KBM-7 (cell line): ENCODE results near the gene BARX2.

Experiments
- DNase-seq: peaks from one replicate; pipeline ENCODE4 v3.0.0-alpha.2; 2015
- in situ Hi-C: fragments of 300-500 bp; cut with MboI; formaldehyde crosslinking; loops from 2 replicates; pipeline ENCODE4 v1.14.3; 2020; ENCODE audit warnings: low sequenced_read_pairs, low pct_unique_long_range_greater_than_20kb, mixed read lengths

Gene BARX2

GRCh38 chr11:129391360-129391759, 15.7 kb downstream of the BARX2 start:
- DNase-seq = no peak
- in situ Hi-C loops = loop anchor here (25.0 kb wide), 1 partner anchor 346 kb away; no protein-coding TSS in a partner anchor

- in situ Hi-C loops = loop anchor here (25.0 kb wide), 1 partner anchor 345 kb away; no protein-coding TSS in a partner anchor
- DNase-seq = no peak
Measured at GRCh38 chr11:129391821-129392220, 16.2 kb downstream of the BARX2 start.

GRCh38 chr11:129392995-129393394, 17.3 kb downstream of the BARX2 start:
- DNase-seq = no peak
- in situ Hi-C loops = loop anchor here (25.0 kb wide), 1 partner anchor 344 kb away; no protein-coding TSS in a partner anchor

- DNase-seq = no peak
- in situ Hi-C loops = loop anchor here (25.0 kb wide), 1 partner anchor 343 kb away; no protein-coding TSS in a partner anchor
Measured at GRCh38 chr11:129394709-129395108, 19.1 kb downstream of the BARX2 start.

GRCh38 chr11:129395432-129395831, 19.8 kb downstream of the BARX2 start:
- in situ Hi-C loops = loop anchor here (25.0 kb wide), 1 partner anchor 342 kb away; no protein-coding TSS in a partner anchor

GRCh38 chr11:129395883-129396282, 20.2 kb downstream of the BARX2 start:
- DNase-seq = no peak
- in situ Hi-C loops = loop anchor here (25.0 kb wide), 1 partner anchor 341 kb away; no protein-coding TSS in a partner anchor

More at GRCh38 chr11:129395432-129395831, 19.8 kb downstream of the BARX2 start:
- DNase-seq = no peak

GRCh38 chr11:129396454-129396853, 20.8 kb downstream of the BARX2 start:
- in situ Hi-C loops = loop anchor here (25.0 kb wide), 1 partner anchor 341 kb away; no protein-coding TSS in a partner anchor

GRCh38 chr11:129402206-129403171, 26.8 kb downstream of the BARX2 start:
- in situ Hi-C loops = no loop called here
- DNase-seq = no peak

More at GRCh38 chr11:129396454-129396853, 20.8 kb downstream of the BARX2 start:
- DNase-seq = no peak

GRCh38 chr11:129404731-129405130, 29.1 kb downstream of the BARX2 start:
- in situ Hi-C loops = no loop called here
- no peak for DNase-seq

GRCh38 chr11:129408865-129409444, 33.3 kb downstream of the BARX2 start:
- DNase-seq = no peak
- in situ Hi-C loops = no loop called here

- no peak for DNase-seq
- in situ Hi-C loops = no loop called here
Measured at GRCh38 chr11:129410395-129410960, 34.8 kb downstream of the BARX2 start.

GRCh38 chr11:129412494-129412893, 36.8 kb downstream of the BARX2 start:
- in situ Hi-C loops = no loop called here
- no peak for DNase-seq

- no peak for DNase-seq
- in situ Hi-C loops = no loop called here
Measured at GRCh38 chr11:129414144-129414872, 38.7 kb downstream of the BARX2 start.

- no peak for DNase-seq
- in situ Hi-C loops = no loop called here
Measured at GRCh38 chr11:129416080-129416820, 40.6 kb downstream of the BARX2 start.

GRCh38 chr11:129417458-129417857, 41.8 kb downstream of the BARX2 start:
- in situ Hi-C loops = no loop called here
- no peak for DNase-seq

- in situ Hi-C loops = no loop called here
- DNase-seq = no peak
Measured at GRCh38 chr11:129418039-129418438, 42.4 kb downstream of the BARX2 start.

- no peak for DNase-seq
- in situ Hi-C loops = no loop called here
Measured at GRCh38 chr11:129419386-129419785, 43.7 kb downstream of the BARX2 start.

GRCh38 chr11:129423426-129423825, 47.8 kb downstream of the BARX2 start:
- in situ Hi-C loops = no loop called here

More at GRCh38 chr11:129423426-129423825, 47.8 kb downstream of the BARX2 start:
- no peak for DNase-seq
